OCI-LY7 (cell line): Measurements from ENCODE around the gene MAPKAPK3.

Experiments used
- EZH2phosphoT487 ChIP-seq: fragments of 200-600 bp; sonication (generic); IDR thresholded peaks from 2 replicates; pipeline ENCODE4 v1.6.1; 2018; ENCODE audit warnings: low read depth, borderline replicate concordance, mild to moderate bottlenecking, mixed run types, antibody characterized with exemption, low read length, moderate library complexity, mixed read lengths
- TF ChIP-seq, protein P1 (sequence below): fragments of 200-600 bp; sonication (generic); conservative IDR thresholded peaks from 2 replicates; pipeline ENCODE4 v1.5.1; 2014; ENCODE audit warnings: mild to moderate bottlenecking, antibody characterized with exemption, low read length, moderate library complexity, mixed read lengths

DNA sequence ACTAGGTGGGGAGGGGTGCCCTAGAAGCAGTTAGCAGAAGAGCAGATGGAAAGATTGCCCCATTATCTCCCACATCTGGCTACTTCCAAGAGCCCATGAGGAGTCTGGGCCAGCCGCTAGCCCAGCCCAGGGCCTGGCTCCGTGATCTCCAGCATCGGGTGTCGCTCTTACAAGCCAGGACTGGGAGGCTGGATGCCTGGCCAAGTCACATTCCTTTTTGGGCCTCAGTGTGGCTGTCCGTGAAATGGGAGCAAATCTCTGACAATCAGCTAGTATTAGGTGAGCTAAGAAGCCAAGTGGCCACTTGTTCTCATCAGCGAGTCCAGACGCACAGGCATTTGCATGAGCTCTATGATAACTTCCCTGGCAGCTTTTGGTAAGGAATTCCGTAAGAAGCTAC is 34.5 kb downstream of the MAPKAPK3 start:
- TF ChIP-seq, protein P1, sequence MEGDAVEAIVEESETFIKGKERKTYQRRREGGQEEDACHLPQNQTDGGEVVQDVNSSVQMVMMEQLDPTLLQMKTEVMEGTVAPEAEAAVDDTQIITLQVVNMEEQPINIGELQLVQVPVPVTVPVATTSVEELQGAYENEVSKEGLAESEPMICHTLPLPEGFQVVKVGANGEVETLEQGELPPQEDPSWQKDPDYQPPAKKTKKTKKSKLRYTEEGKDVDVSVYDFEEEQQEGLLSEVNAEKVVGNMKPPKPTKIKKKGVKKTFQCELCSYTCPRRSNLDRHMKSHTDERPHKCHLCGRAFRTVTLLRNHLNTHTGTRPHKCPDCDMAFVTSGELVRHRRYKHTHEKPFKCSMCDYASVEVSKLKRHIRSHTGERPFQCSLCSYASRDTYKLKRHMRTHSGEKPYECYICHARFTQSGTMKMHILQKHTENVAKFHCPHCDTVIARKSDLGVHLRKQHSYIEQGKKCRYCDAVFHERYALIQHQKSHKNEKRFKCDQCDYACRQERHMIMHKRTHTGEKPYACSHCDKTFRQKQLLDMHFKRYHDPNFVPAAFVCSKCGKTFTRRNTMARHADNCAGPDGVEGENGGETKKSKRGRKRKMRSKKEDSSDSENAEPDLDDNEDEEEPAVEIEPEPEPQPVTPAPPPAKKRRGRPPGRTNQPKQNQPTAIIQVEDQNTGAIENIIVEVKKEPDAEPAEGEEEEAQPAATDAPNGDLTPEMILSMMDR, result no peak
- TF ChIP-seq EZH2phosphoT487, result no peak
